ENCODE results near the gene MTHFSD. TPM values are rescaled to one million over a fixed set of nuclear protein-coding genes. Genes with fewer than 3 reads are reported as not detected.
A peak's percentile ranks its signal among the peaks of the same experiment; 100 is the strongest.
"Not testable (repeated sequence)": the region's sequence is repeated elsewhere in the genome, so short reads cannot be mapped to it uniquely, and the experiment has no call there.

MTHFSD gene
- total RNA-seq, 1 donor = 14.7 TPM

DNA sequence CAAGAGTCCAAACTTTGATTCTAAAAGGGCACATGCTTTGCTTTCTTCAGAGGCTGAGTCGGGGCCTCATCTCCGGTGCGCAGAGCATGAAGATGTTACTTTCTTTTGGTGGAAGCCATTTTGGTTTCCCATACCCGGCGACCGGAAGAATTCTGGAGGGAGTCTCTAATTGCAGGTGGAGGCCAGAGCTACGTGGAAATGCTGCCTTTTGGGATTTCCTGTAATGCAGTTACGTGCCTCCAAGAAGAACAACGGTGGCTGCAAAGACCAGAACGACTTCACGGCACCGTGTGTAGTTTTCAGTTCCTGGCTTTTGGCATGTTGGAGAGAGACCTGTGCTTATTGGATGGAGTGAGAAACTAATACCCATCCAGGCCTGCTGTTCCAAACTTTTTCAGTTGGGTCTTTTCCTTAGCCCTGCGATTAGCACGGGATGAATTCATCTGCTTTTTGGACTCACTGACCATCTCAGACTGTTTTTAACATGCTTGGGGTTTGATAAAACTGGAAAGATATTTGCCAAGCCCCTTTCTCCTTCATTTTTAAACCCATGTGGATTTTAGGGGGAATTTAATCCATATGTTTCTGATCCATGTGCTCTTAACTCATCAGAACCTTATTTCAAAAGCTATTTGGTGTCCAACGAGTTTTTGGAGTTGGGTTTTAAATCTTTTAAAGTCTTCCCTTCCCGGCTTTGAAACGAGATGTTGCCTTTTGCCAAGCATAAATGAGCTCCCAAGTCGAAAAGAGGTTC, 42.3 kb upstream of the MTHFSD start:
- DNase-seq (ENCODE audit: low read depth) = no peak
- no peak overlapping the region for H3K4me3 ChIP-seq (ENCODE audit: low read depth, low read length)
- TF ChIP-seq, protein P1, sequence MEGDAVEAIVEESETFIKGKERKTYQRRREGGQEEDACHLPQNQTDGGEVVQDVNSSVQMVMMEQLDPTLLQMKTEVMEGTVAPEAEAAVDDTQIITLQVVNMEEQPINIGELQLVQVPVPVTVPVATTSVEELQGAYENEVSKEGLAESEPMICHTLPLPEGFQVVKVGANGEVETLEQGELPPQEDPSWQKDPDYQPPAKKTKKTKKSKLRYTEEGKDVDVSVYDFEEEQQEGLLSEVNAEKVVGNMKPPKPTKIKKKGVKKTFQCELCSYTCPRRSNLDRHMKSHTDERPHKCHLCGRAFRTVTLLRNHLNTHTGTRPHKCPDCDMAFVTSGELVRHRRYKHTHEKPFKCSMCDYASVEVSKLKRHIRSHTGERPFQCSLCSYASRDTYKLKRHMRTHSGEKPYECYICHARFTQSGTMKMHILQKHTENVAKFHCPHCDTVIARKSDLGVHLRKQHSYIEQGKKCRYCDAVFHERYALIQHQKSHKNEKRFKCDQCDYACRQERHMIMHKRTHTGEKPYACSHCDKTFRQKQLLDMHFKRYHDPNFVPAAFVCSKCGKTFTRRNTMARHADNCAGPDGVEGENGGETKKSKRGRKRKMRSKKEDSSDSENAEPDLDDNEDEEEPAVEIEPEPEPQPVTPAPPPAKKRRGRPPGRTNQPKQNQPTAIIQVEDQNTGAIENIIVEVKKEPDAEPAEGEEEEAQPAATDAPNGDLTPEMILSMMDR (IDR thresholded peaks at IDR 0.05; ENCODE audit: insufficient read depth, low read depth, low read length) = no peak

DNA sequence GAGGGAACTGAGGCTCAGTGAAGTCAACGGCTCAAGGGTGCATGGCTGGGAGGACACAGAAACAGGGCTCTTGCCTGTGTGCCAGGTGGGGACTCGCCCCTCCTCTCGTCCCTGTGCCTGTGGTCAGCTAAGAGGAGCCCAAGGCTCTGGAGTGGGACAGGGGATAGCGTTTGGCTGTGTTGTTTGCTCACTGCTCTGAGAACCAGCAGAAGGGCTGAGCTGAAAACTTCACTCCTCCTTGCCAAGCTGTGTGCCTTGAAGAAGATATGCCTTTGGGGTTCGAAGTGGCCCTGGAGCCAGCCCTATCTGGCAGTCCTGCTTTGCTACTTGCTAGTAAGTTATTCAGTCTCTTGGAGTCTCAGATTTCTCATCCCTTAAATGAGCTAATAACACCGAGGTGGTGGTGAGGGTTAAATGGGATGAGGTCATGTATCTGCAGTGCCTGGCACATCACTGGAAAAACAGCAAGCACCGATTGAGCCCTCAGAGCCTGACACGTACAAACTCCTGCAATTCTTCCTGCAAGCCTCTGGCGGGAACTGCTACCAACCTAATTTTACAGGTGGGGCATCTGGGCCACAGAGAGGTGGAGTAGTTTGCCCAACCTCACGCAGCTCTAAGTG, 41.1 kb upstream of the MTHFSD start:
- TF ChIP-seq, protein P1 (IDR thresholded peaks at IDR 0.05; ENCODE audit: insufficient read depth, low read depth, low read length) = no peak
- H3K4me3 ChIP-seq (ENCODE audit: low read depth, low read length) = no peak overlapping the region
- DNase-seq (ENCODE audit: low read depth) = no peak

DNA sequence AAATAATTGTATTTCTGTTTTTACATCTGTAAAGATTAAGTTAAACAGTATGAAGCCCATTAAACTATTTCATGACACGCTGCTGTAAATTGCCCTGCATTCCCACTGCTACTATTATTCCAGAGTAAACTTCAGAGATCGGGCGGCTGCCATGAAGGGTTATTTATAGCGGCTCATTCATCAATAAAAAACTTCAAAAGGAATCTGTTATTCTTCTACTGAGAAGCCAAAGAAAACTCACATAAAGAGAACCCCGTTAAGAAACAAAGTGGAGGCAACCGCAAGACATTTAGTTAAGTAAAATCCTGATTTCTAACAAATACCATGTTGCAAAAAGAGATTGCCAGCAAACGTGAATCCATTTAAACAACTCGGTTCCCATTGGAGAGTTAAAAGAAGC, 39.7 kb upstream of the MTHFSD start:
- no peak for DNase-seq (ENCODE audit: low read depth)
- H3K4me3 ChIP-seq (ENCODE audit: low read depth, low read length) = no peak overlapping the region
- TF ChIP-seq, protein P1 (IDR thresholded peaks at IDR 0.05; ENCODE audit: insufficient read depth, low read depth, low read length) = no peak

DNA sequence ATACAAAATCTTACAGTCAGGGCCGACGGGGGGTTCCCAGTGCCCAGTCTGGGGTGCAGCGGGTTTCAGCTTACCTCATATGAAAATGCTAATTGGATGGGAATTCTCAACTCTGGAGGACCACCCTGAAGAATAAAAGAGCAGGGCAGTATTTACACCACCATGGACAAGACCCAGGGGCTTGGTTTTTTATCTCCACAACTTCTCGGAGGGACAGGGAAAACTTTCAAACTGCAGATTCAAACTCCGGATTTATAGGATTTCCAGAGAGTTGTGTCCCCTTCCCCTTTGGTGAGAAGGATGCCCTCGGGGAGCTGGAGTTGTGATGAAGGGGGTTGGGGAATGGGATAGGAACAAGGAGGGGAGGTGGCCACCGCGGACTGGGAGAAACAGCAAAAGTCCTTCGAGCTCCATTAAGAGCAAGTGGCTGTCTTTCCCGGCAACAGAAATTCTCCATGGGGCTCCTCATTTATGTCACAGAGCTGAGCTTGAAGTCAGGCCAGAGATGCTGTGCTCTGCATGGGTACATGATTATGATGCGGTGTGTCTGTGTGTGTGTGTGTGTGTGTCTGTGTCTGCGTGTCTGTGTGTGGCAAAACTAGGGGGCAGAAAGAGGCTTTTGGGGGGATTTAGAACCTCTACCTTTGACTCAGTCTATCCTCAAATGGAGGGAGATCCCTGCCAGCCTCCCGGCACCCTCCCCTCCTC, 39.0 kb upstream of the MTHFSD start:
- no peak overlapping the region for H3K4me3 ChIP-seq (ENCODE audit: low read depth, low read length)
- no peak for DNase-seq (ENCODE audit: low read depth)
- TF ChIP-seq, protein P1 (IDR thresholded peaks at IDR 0.05; ENCODE audit: insufficient read depth, low read depth, low read length) = no peak

DNA sequence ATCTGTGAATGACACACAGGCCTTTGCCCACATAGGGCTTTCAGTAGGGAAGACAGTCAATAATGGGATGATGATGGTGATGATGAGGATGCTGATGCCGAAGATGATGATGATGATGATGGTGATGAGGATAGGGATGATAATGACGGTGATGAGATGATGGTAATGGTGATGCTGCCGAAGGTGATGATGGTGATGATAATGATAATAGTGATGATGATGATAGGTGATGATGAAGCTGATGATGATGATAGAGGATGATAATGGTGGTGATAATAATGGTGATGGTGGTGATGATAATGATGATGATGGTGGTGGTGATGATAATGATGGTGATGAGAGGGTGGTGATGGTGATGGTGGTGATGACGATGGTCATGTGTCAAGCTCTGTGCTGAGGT, 36.2 kb upstream of the MTHFSD start:
- H3K4me3 ChIP-seq (ENCODE audit: low read depth, low read length) = no peak overlapping the region
- DNase-seq (ENCODE audit: low read depth) = no peak
- TF ChIP-seq, protein P1 (IDR thresholded peaks at IDR 0.05; ENCODE audit: insufficient read depth, low read depth, low read length) = no peak

DNA sequence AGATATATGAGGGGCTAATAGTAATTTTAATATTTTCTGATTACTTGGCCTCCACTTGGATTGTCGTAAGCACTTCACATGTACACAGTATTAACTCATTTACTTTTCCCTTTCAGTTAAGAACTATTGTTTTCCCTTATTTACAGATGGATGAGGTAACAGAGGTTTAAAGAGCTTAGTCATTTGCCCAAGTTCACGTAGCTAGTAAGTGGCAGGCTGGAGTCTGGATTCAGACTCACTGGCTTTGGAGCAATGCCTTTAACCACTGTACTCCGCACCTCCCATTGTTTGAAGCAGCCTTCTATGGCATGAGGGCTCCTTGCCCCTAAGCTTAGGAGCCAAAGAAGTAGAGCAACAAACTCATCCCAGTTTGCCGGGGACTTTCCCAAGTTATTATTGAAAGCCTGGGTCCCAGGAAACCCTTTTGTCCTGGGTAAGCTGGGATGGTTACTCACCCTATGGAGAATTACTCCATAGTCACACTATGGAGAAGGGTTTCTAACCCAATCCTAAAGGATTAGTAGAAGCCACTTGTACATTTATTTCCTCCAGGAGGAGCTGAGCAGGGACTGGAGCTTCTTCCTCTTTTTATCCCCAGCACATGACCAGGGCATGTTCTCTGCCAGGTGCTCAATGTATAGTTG, 35.6 kb upstream of the MTHFSD start:
- TF ChIP-seq, protein P1 (IDR thresholded peaks at IDR 0.05; ENCODE audit: insufficient read depth, low read depth, low read length) = no peak
- DNase-seq (ENCODE audit: low read depth) = peak; percentile 46
- no peak overlapping the region for H3K4me3 ChIP-seq (ENCODE audit: low read depth, low read length)

DNA sequence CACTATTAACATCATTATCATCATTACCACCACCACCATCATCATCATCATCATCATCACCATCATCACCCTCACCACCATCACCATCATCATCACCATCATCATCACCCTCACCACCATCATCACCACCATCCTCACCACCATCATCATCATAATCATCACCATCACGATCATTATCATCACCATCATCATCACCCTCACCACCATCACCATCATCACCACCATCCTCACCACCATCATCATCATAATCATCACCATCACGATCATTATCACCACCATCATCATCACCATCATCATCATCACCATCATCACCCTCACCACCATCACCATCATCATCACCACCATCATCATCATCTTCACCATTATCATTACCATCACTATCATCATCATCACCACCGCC, 32.9 kb upstream of the MTHFSD start:
- not testable (repeated sequence) for DNase-seq (ENCODE audit: low read depth); H3K4me3 ChIP-seq (ENCODE audit: low read depth, low read length)
